Right lobe of liver (tissue), 6 donors: Measurements from ENCODE around the gene GRID1. TPM values are rescaled to one million over a fixed set of nuclear protein-coding genes. Genes with fewer than 3 reads are reported as not detected.

Source experiments
- ATAC-seq, 4 donors: fragments of 200-7000 bp; cut with Tn5 transposase; one replicate each; pipeline ENCODE4 v1.9.1; 2020; ENCODE audit warnings: mild to moderate bottlenecking in 4 of 4, moderate library complexity in 4 of 4
- DNase-seq, 3 donors: peaks; one replicate each; pipeline ENCODE4 v3.0.0-alpha.2; 2020
- H3K27ac ChIP-seq, 3 donors: fragments of 200-600 bp; one replicate each; pipeline ENCODE4 v1.8.0; 2022
- H3K27me3 ChIP-seq, 2 donors: fragments of 200-600 bp; one replicate each; pipeline ENCODE4 v1.8.0; 2022
- H3K36me3 ChIP-seq, 4 donors: fragments of 200-600 bp; sonication (generic) in 1 of 4; one replicate each; pipeline versions ENCODE4 v1.5.1 to v1.8.0; 2017 to 2022; ENCODE audit warnings: control low read depth in 1 of 4
- H3K4me1 ChIP-seq, 4 donors: fragments of 200-600 bp; sonication (generic) in 1 of 4; one replicate each; pipeline versions ENCODE4 v1.5.1 to v1.8.0; 2017 to 2022; ENCODE audit warnings: control low read depth in 1 of 4
- H3K4me3 ChIP-seq, 3 donors: fragments of 200-600 bp; one replicate each; pipeline ENCODE4 v1.8.0; 2022
- H3K9me3 ChIP-seq, 4 donors: fragments of 200-600 bp; sonication (generic) in 1 of 4; one replicate each; pipeline versions ENCODE4 v1.5.1 to v1.8.0; 2017 to 2022; ENCODE audit warnings: control low read depth in 1 of 4
- POLR2A ChIP-seq: fragments of 450-650 bp; IDR thresholded peaks from one replicate; pipeline ENCODE4 v1.6.1; 2017; ENCODE audit warnings: antibody characterized with exemption, mild to moderate bottlenecking
- WGBS: methylation state at CpG from one replicate; pipeline ENCODE4 v1.1.6; 2018; ENCODE audit warnings: low coverage, low lambda C conversion rate; ENCODE audit not compliant: insufficient coverage; ENCODE audit errors: missing lambda C conversion rate; 5-methylcytosine and 5-hydroxymethylcytosine counted together
- intact Hi-C, 2 donors: fragments of 100-400 bp; cut with DNase I; formaldehyde crosslinking; loops; one replicate each; pipeline versions ENCODE4 v1.11.2 to v1.14.1; 2022
- total RNA-seq, 6 experiments: library from RNA; depleted of rRNA in 2 of 6; stranded (reverse); fragments of >200 nt in 2 of 6; fragmentation: NEBNext Ultra II Directional in 3 of 6; extraction: Animal tissue kit (Norgen Biotek cat#: 25700) in 3 of 6; gene quantifications; one replicate each; pipeline versions ENCODE4 v1.1.0 to v1.2.4, GENCODE V29; 2016 to 2023
- TF ChIP-seq, protein P1 (sequence below), 4 donors: fragments of 200-600 bp in 3 of 4; fragments of 450-650 bp in 1 of 4; IDR thresholded peaks; one replicate each; pipeline versions ENCODE4 v1.5.1 to v1.8.0; 2016 to 2022; ENCODE audit warnings: antibody characterized with exemption in 4 of 4, mild to moderate bottlenecking in 2 of 4
- donor health status: DM: no; HTN: yes; CAD: no.
- donor health status: DM: no; HTN: no; CAD: no.
- donor health status: DM: no; HTN: no; CAD: no.
- donor health status: DM: no; HTN: yes; CAD: no.
- donor health status: DM: no; HTN: yes; CAD: no.

GRID1 gene
- total RNA-seq, 6 experiments from 2014 or later, result 0.05 to 1.9 (median 0.81) TPM

DNA sequence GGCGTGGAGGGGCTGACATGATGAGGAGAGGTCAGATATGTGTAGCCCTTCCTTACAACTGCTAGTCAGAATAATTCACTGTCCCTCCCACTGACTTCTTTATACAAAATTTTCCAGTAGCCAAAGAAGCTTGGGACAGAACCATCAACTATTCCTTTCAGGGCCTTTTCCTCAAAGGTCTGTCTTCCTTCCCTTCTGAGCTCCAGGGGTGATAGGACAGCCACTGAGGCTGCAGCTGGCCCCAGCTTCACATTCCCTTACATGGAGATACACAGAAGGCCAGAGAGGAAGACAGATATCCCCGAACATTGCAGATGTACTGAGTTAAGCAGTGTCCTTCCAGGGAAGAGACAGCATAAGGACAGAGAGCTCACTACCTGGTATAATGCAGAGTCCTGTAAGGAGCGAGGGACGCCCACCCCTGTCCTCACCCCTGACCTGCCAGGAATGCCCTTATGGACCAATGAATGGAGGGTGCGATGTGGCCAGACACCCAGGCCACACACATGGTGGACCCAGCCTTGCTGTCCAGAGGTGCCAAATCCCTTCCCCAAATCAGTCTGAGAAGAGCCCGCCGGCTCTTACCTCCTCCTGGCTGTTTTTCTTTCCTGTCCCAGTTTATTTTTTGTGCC, 754.7 kb downstream of the GRID1 start:
- Histone ChIP-seq H3K36me3 (no peaks in the 10 kb centered on the region), H3K9me3 (no peaks in the 10 kb centered on the region), H3K27ac (no peak overlapping the region), H3K27me3 (no peaks in the 10 kb centered on the region), H3K4me3 (no peak overlapping the region), H3K4me1 (no peaks in the 10 kb centered on the region)
- 63% methylated on average over 6 of the region's 7 CpGs for WGBS
- ATAC-seq, result no peak
- intact Hi-C loops, result no loop called here
- no peak for DNase-seq
- TF ChIP-seq, protein P1, sequence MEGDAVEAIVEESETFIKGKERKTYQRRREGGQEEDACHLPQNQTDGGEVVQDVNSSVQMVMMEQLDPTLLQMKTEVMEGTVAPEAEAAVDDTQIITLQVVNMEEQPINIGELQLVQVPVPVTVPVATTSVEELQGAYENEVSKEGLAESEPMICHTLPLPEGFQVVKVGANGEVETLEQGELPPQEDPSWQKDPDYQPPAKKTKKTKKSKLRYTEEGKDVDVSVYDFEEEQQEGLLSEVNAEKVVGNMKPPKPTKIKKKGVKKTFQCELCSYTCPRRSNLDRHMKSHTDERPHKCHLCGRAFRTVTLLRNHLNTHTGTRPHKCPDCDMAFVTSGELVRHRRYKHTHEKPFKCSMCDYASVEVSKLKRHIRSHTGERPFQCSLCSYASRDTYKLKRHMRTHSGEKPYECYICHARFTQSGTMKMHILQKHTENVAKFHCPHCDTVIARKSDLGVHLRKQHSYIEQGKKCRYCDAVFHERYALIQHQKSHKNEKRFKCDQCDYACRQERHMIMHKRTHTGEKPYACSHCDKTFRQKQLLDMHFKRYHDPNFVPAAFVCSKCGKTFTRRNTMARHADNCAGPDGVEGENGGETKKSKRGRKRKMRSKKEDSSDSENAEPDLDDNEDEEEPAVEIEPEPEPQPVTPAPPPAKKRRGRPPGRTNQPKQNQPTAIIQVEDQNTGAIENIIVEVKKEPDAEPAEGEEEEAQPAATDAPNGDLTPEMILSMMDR (IDR thresholded peaks at IDR 0.05), result no peak
- TF ChIP-seq POLR2A, result no peak

DNA sequence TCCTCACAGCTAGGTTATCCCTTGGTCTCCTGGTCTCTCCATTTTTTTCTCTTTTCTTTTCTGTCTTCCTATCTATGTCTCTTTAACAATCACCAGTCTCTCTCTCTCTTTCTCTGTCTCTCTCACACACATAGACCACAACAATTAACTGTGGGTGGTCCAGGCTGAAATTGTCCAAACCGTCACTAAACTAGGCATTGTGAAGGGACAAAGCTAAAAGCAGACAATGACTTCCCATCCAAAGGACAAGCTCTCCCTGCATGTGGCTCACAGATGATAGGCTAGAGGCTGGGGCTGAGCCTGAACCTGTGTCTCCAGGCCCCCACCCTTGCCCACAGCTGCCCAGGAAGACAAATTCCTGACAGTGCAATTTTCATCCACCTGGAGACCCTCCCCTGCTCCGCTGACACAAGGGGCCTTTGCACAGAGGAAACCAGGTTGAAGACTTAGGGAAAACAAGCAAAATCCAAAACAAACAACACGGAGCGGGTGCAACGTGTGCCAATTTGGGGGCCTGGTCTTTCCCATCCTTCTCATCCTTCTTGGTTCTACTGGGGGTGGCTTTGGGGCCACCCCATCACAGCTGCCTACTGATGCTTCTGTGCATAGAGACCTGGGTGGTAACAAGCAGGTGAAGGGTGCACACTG, 755.4 kb downstream of the GRID1 start:
- Histone ChIP-seq H3K36me3 (no peaks in the 10 kb centered on the region), H3K4me3 (no peak overlapping the region), H3K4me1 (no peaks in the 10 kb centered on the region), H3K27me3 (no peaks in the 10 kb centered on the region), H3K9me3 (no peaks in the 10 kb centered on the region), H3K27ac (no peak overlapping the region)
- TF ChIP-seq POLR2A, result no peak
- intact Hi-C loops, result no loop called here
- 56% methylated on average over 1 of the region's 5 CpGs for WGBS
- DNase-seq (no peak), ATAC-seq (no peak)

DNA sequence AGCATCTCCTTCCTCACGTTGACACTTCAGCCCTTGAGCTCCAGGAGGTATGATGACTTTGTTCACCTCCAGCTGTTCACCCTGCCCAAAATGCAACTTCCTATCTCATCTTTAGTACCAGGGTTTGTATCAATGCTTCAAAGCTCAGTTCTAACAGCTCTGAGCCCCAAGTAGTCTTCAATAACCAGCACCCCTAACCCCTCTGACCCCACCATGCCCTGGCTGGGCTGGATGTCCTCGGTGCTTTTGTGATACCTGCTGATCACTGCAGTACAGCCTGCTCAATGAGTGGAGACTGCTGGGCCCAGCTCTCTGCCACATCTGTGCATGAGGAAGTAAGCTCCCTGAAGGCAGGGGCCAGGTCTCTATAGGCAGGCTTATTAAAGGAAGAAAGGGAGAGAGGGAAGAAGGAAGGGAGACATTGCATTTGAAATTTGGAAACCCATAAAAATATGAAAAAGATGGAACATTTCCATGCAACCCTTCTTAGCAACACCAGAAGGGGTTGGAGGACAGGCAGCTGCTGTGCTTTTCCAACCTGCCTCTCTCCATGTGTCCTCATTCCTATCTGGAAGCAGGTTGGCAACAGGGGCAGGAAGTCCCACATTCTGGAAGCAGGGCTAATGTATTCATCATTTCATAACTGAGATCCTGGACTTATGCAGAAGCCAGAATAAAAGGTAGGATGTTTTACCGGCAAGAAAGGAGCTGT, 756.1 kb downstream of the GRID1 start:
- Histone ChIP-seq H3K9me3 (no peaks in the 10 kb centered on the region), H3K27me3 (no peaks in the 10 kb centered on the region), H3K27ac (no peak overlapping the region), H3K4me1 (no peaks in the 10 kb centered on the region), H3K36me3 (no peaks in the 10 kb centered on the region), H3K4me3 (no peak overlapping the region)
- 57% methylated on average over 2 of the region's 3 CpGs for WGBS
- intact Hi-C loops, result no loop called here
- TF ChIP-seq, protein P1 (IDR thresholded peaks at IDR 0.05), result no peak
- no peak for TF ChIP-seq POLR2A
- no peak for ATAC-seq
- no peak for DNase-seq

DNA sequence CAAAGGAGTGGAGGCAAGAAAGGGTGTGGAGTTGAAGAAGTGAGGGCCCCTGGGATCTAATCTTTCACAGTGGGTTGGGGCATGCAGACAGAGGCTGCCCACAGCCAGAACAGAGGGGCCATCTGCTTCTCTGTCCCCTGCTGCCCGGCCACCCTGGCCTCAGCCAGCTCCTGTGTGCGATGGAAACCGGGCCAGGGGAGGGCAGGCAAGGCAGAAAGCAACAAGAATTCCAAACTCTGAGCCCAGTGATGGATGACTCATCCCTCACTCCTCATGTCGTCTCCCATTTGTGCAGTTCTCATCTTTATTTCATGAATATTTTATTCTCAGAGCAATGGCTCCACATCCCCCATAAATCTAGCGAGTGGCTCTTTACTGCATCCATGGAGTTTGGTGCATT, 757.1 kb downstream of the GRID1 start:
- no peak for DNase-seq
- Histone ChIP-seq H3K4me3 (no peak overlapping the region), H3K4me1 (no peaks in the 10 kb centered on the region), H3K27ac (no peak overlapping the region), H3K9me3 (no peaks in the 10 kb centered on the region), H3K27me3 (no peaks in the 10 kb centered on the region), H3K36me3 (no peaks in the 10 kb centered on the region)
- no peak for ATAC-seq
- intact Hi-C loops, result no loop called here
- WGBS, result 73% methylated on average over 3 of the region's 5 CpGs
- TF ChIP-seq, protein P1 (IDR thresholded peaks at IDR 0.05), result no peak
- TF ChIP-seq POLR2A, result no peak

DNA sequence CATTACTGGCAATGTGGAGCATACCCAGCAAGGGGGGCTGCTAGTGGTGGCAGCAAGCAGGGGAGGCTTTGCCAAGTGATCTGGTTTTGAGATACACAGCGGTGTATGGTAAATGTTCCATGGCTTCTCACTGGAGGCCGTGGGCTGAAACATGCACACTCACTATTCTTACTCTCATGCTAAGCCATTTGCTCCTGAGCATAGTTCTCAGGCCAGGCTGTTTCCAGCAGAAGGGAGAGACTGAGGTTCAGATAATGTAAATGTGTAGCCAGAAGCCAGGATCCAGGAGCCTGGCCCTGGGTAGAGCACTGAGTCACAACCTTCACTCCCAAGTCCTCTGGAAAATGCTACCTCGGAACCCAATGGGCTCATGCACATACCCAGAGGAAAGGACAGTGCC, 757.9 kb downstream of the GRID1 start:
- Histone ChIP-seq H3K27ac (no peak overlapping the region), H3K9me3 (no peaks in the 10 kb centered on the region), H3K27me3 (no peaks in the 10 kb centered on the region), H3K4me1 (no peaks in the 10 kb centered on the region), H3K4me3 (no peak overlapping the region), H3K36me3 (no peaks in the 10 kb centered on the region)
- no peak for ATAC-seq
- DNase-seq, result no peak
- TF ChIP-seq, protein P1 (IDR thresholded peaks at IDR 0.05), result no peak
- TF ChIP-seq POLR2A, result no peak
- WGBS, result no CpG with 5 or more reads among the region's 3 CpGs
- intact Hi-C loops, result no loop called here
